Stimulated activated CD8-positive, alpha-beta memory T cell treated with anti-CD3 and anti-CD28 coated beads, Interleukin-12 subunit alpha, Interleukin-12 subunit beta, amount 100 ng/mL, for 24 hours (primary cell): ENCODE measurements around the gene PHF21B.
"Not testable (repeated sequence)": the region's sequence is repeated elsewhere in the genome, so short reads cannot be mapped to it uniquely, and the experiment has no call there.

Experiments
- DNase-seq: peaks from one replicate; pipeline ENCODE4 v3.0.0-alpha.2; 2020; ENCODE audit errors: extremely low read depth

The PHF21B gene

GRCh38 chr22:44933666-44934453, 75.9 kb downstream of the PHF21B start:
- no peak for DNase-seq

GRCh38 chr22:44932493-44932892, 77.3 kb downstream of the PHF21B start:
- DNase-seq = no peak

DNA sequence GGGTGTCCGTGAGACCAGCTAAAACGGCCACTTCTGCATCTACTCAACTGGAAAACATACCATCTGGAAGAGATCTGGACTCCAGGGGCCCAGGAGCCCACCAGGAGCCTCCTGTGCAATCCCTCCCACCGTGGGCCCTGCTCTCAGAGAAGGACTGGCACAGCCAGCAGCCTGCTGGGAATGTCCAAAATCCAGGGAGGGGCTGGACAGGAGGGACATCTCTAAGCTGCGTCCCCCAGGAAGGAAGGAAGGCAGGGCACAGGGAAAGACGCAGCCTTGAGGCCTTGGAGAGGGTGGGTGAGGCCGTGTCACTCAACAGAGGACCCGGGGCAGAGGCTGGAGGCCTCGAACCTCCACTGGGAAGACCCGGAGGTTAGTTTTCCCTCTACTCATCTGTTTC, 78.0 kb downstream of the PHF21B start:
- no peak for DNase-seq

GRCh38 chr22:44931077-44931540, 78.7 kb downstream of the PHF21B start:
- no peak for DNase-seq

DNA sequence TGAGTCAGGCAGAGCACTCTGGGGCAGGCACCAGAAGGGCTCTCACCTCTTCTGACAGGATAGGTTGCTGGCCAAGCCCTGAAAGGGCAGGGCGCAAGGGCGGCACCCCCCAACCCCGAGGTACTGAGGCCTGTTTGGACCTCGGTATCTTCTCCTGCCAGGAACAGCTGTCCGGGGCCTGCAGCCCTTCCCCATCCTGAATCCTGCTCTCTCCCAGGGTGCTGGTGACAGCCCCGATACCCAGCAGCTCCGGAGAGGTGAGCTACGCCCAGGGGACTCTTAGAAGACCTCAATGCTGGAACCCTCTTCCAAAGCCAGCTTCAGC, 79.1 kb downstream of the PHF21B start:
- DNase-seq = no peak

DNA sequence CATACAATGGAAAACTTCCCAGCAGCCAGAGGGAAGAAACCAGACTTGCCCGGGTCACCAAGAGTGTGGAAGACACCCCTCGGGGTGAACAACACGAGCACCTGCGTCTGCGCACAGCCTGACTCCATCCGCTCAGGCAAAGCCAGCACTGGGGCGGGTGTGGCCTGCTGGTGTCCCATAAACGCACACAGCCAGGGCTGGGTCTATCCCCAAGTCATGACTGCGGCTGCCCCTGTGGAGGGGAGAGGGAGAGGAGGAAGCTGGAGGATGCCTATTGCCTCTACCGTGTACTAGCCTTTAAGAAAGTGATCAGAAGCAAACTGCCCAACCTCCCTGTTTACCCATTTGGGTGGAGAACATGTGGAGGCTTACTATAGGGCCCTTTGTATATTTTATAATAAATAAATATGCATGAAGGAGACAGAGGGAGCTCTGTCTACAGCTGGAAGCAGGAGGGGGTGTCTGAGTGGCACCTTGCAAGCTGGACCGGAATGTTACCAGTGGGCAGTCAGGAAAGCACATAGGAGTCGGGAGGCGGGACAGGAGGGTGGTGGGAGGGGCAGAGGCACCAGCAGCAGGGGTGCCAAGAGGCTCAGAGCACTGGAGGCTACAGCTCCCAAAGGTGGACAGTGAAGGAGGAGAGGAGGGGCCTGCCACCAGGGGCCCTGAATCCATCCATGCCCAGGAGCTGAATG, 79.6 kb downstream of the PHF21B start:
- DNase-seq = no peak

DNA sequence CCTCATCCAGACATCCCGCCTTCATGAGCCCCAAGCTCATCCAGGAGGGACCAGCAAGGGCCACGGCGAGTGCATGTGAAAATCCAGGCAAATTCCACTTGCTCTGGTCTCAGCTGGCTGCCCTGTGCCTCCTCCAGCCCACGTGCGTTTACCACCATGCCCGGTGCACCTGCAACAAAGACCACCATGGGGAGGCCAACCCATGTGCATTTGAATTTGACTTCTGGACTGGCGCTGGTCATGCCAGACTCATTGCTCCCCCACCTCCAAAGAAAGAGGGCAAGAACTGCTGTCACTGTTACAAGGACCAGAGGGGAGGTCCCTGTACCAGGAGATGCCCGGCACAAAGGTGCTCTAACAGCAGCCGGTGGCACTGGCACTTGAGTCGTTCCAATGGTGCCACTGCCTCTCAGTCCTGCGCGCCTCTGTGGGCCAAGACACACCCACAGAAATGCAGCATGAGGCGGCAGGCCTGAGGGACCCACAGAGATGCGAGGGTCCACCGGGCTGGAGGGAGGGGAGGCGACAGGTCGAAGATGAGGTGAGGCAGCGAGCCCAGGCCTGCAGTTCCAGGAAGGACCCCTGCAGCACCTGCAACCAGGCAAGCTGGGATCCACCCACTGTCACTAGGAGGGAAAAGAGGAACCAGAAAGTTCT, 80.3 kb downstream of the PHF21B start:
- no peak for DNase-seq

- no peak for DNase-seq
These were observed 81.0 kb downstream of the PHF21B start for GRCh38 chr22:44928711-44929358.

- DNase-seq = no peak
These were observed 81.7 kb downstream of the PHF21B start for GRCh38 chr22:44928136-44928463.

- DNase-seq = no peak
These were observed 82.2 kb downstream of the PHF21B start for GRCh38 chr22:44927463-44928135.

GRCh38 chr22:44926491-44927415, 83.1 kb downstream of the PHF21B start:
- DNase-seq = no peak

- no peak for DNase-seq
These were observed 83.7 kb downstream of the PHF21B start for GRCh38 chr22:44926124-44926475.

DNA sequence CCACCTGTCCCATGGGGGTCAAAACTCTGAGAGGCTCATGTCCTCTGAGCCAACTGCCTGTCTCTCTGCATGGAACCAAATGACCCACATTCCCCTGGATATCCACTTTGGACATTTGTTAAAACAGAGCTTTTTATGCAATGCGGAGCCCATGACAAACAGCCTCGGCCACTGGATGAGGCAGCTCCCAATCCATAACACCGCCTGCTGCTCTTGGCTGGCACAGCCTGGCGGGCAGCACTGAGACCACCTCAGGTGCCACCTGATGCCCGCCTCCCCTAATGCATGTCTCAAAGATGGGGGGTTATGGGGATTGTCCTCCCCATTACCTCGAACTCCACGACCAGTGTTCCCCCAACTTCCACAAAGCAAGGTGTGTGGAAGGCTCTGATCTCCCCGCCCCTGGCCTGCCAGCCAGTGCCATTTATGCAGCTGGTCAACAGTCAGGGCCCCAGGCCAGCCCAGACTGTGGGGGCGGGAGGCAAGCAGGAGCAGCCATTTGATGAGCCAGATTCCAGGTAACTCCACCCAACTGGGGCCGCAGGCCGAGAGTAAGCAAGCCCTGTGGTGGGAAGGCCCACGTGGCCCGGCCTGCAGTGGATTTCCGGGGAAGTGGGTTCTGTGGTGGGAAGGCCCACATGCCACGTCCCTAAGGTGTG, 84.2 kb downstream of the PHF21B start:
- no peak for DNase-seq

DNA sequence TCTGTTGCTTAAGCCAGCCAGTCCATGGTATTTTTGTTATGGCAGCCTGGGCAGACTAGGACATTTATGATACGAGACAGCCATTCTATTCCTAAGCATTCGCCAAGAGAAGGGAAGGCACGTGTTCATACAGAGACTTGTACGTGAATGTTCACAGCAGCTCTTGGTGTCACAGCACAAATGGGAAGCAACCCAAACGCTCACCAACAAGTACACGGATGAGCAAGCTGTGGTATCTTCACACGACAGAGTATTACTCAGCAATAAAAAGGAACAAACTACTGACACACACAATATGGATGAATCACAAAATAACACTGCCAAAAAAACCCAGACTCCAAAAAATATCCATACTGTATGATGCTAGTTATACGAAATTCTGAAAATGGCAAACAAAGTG, 85.1 kb downstream of the PHF21B start:
- DNase-seq = no peak

DNA sequence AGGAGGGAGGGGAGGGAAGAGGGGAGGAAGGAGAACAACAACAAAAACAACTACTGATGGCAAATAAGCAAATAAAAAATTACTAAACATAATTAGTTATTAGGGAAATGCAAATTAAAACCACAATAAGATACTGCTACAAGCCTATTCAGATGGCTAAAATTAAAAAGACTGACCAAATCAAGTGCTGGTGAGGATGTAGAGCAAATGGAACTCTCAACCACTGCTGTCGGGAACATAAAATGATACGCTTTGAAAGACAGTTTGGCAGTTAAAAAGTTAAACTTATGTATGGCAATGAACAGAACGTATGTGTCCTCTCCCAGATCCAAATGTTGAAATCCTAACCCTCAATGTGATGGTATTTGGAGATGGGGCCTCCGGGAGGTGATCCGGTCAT, 85.7 kb downstream of the PHF21B start:
- no peak for DNase-seq

DNA sequence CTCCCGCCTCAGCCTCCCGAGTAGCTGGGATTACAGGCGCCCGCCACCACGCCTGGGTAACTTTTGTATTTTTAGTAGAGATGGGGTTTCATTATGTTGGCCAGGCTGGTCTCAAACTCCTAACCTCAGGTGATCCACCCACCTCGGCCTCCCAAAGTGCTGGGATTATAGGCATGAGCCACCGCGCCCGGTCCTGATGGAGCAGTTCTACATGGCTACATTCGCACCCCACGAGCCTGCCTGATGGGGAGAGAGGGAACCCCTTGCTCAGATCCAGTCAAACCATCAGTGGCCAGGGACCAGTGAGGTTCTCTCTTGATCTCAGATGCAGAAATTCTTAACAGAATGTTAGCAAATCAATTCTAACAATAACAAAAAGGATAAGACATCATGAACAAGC, 88.0 kb downstream of the PHF21B start:
- DNase-seq = not testable (repeated sequence)

DNA sequence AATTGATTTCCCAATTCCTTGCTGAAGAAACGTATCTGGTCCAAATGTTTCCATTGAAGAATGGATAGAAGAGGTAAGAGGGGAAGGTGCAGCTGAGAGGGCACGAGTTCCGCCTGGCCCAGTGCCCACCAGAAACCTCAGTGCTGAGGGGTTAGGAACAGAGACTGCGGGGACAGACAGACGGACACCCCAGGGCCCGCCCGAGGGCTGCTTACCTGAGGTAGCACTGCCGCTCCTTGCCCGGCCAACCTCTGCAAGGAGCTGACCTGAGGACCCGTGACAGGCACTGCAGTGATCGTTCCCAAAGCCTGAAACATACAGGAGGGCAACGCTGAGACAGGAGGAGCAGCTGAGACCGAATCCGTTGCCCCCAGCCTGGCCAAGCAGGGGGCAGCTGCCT, 89.6 kb downstream of the PHF21B start:
- DNase-seq = no peak

DNA sequence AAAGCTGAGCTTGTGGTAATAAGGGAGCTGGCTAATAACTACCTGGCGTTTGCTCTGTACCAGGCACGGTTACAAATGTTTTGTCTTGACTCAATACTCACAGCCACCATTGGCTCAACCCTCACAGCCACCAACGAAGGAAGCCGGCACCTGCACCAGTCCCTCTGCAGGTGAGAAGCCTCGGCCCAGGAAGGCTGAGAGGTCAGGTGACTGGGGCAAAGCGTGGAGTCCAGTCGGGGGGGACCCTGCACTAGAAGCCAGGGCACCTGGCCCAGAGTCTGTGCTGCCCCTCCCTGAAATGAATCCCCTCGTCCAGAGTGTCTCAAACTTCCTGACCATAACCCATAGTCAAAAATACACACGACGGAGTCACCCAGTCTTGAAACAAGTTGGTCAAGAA, 90.1 kb downstream of the PHF21B start:
- DNase-seq = no peak

GRCh38 chr22:44918925-44919392, 90.8 kb downstream of the PHF21B start:
- DNase-seq = no peak

DNA sequence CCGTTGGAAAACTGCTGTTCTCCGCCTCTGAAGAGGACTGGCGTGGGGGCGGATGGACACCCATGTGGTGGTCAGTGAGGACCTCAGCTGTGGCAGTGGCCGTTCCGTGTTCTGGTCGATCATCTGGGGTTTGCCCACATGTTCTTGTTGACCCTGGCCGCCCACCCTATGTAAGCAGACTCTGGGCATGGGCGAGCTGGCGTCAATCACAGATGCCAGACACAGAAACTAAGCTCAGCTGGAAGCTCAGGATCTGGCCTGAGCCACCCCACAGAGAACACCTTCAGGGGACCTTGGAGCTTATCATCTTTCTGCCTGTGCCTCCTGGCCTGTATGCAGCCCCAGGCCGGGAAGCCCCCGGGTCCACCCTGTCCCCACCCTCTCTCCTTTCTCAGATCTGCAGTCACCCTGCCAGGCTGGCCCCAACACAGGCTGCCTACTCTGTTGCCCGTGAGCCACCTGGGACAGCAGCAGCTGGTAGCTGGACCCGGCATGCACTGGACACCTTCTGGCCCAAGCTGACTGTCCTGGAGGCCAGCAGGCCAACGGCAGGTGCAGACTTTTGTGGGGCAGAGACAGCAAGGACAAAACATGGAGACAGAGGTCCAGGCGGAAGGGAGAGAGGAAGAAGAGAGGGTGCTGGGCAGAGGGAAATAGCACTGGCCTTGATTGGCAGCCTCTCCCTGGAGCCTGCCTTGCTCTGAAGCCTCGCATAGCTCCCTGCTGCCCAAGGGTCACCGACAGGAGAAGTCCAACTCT, 91.5 kb downstream of the PHF21B start:
- DNase-seq = no peak
